GM12891 (cell line): ENCODE measurements around the gene CHST2.

Source experiments
- DNase-seq: peaks from one replicate; pipeline ENCODE4 v3.0.0; 2011; ENCODE audit warnings: low spot score; ENCODE audit not compliant: insufficient read length
- FAIRE-seq: peaks from 2 replicates; lab custom pipeline; 2011; peaks lifted over from hg19 to GRCh38; lab: Jason Lieb, UNC
- PAX5 ChIP-seq: IDR thresholded peaks from 2 replicates; pipeline ENCODE4 v1.6.1; 2011; ENCODE audit warnings: low read length, moderate library complexity, mild to moderate bottlenecking; ENCODE audit not compliant: insufficient read depth, severe bottlenecking
- POLR2A ChIP-seq: IDR thresholded peaks from 2 replicates; pipeline ENCODE4 v1.6.1; 2011; ENCODE audit warnings: low read depth, low read length, control low read depth
- POLR2AphosphoS5 ChIP-seq: IDR thresholded peaks from 2 replicates; pipeline ENCODE4 v1.6.1; 2011; ENCODE audit warnings: low read depth, low read length, control low read depth
- POU2F2 ChIP-seq: IDR thresholded peaks from 2 replicates; pipeline ENCODE4 v1.6.1; 2011; ENCODE audit warnings: low read depth, mild to moderate bottlenecking, control low read depth, low read length, moderate library complexity
- SPI1 ChIP-seq: IDR thresholded peaks from 2 replicates; pipeline ENCODE4 v1.6.1; 2011; ENCODE audit warnings: low read depth, low read length, control low read depth
- TAF1 ChIP-seq: IDR thresholded peaks from 2 replicates; pipeline ENCODE4 v1.6.1; 2011; ENCODE audit warnings: low read depth, low read length, control low read depth

The CHST2 gene

GRCh38 chr3:143081844-143082778 is 37.5 kb upstream of the CHST2 start:
- peak; percentile 93 for FAIRE-seq
- TF ChIP-seq SPI1 (peak; percentile 98), POLR2AphosphoS5 (peak; percentile 69; the same call in 1 of the 2 replicates), POLR2A (peak; percentile 21; the same call in 1 of the 2 replicates), POU2F2 (peak; percentile 29), TAF1 (no peak), PAX5 (no peak)
- peak; percentile 29 for DNase-seq

GRCh38 chr3:143083781-143084180 is 35.8 kb upstream of the CHST2 start:
- peak; percentile 54 for FAIRE-seq
- DNase-seq: no peak
- TF ChIP-seq POLR2A: no peak
- TF ChIP-seq TAF1: no peak
- TF ChIP-seq POLR2AphosphoS5: no peak
- TF ChIP-seq SPI1: no peak
- no peak for TF ChIP-seq PAX5
- no peak for TF ChIP-seq POU2F2

- peak; percentile 77 for FAIRE-seq
- TF ChIP-seq PAX5 (peak; percentile 21), SPI1 (peak; percentile 77), POLR2AphosphoS5 (no peak)
- no peak for DNase-seq
These were observed 34.5 kb upstream of the CHST2 start for GRCh38 chr3:143084856-143085731.

GRCh38 chr3:143088835-143089234 is 30.7 kb upstream of the CHST2 start:
- no peak for FAIRE-seq
- no peak for TF ChIP-seq PAX5
- no peak for TF ChIP-seq POU2F2
- TF ChIP-seq SPI1: no peak
- TF ChIP-seq TAF1: no peak
- no peak for TF ChIP-seq POLR2A
- no peak for TF ChIP-seq POLR2AphosphoS5
- no peak for DNase-seq

- no peak for DNase-seq
These were observed 29.6 kb upstream of the CHST2 start for GRCh38 chr3:143089965-143090364.

GRCh38 chr3:143090486-143090885 is 29.1 kb upstream of the CHST2 start:
- TF ChIP-seq SPI1: no peak
- no peak for TF ChIP-seq TAF1
- TF ChIP-seq POLR2A: no peak
- TF ChIP-seq POLR2AphosphoS5: no peak
- no peak for TF ChIP-seq PAX5
- no peak for TF ChIP-seq POU2F2
- DNase-seq (no peak), FAIRE-seq (no peak)

More at GRCh38 chr3:143089965-143090364, 29.6 kb upstream of the CHST2 start:
- TF ChIP-seq PAX5 (no peak), POLR2A (no peak)
- FAIRE-seq: no peak

- no peak for DNase-seq
- FAIRE-seq: no peak
- TF ChIP-seq POU2F2 (no peak), POLR2AphosphoS5 (no peak), POLR2A (no peak), SPI1 (no peak), PAX5 (no peak), TAF1 (no peak)
These were observed 28.4 kb upstream of the CHST2 start for GRCh38 chr3:143090976-143091837.

GRCh38 chr3:143092191-143092590 is 27.4 kb upstream of the CHST2 start:
- DNase-seq (no peak), FAIRE-seq (no peak)

More at GRCh38 chr3:143092191-143092590, 27.4 kb upstream of the CHST2 start:
- TF ChIP-seq POLR2A (no peak), PAX5 (no peak), SPI1 (no peak), POU2F2 (no peak), TAF1 (no peak), POLR2AphosphoS5 (no peak)
